ENCODE results near the gene AGPAT3. TPM values are rescaled to one million over a fixed set of nuclear protein-coding genes. Genes with fewer than 3 reads are reported as not detected.

The AGPAT3 gene
- total and polyA plus RNA-seq, 2 donors (not counting 1 experiment from before 2014, with no cell fraction given): 29.4 to 44.9 TPM

DNA sequence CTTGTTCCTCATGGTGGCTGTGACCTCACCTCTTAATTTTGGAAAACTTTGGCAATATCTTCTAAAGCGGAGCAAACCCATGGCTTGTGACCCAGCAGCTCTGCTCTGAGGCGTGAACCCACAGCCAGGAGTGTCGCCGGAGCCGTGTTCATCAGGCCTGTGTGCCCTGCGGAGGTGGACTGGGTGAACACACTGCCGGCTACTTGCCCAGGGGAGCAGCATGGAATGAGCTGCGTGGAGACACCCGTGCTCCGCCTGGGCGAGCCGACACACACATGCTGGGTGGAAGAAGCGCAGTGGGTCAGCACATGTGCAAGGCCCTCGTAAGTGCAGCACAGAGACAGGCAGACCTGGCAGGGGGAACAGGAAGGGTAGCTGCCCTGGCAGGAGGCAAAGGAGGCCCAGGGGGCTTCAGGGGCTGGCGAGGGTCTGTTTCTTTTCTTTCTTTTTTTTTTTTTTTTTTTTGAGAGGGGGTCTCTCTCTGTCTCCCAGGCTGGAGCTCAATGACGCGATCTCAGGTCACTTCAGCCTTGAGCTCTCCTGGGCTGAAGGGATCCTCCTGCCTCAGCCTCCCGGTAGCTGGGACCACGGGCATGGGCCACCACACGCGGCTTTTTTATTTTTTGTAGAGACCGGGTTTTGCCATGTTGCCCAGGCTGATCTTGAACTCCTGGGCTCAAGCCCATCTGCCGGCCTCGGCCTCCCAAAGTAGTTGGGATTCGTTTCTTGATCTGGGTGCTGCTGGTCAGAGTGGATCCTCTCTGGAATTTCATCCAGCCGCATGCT is 41.8 kb downstream of the AGPAT3 start:
- H3K79me2 ChIP-seq (ENCODE audit: control insufficient read depth, insufficient read depth, low read length): peaks cover 13% of the 10 kb centered on the region

GRCh38 chr21:43907751-43908150 is 42.7 kb downstream of the AGPAT3 start:
- Histone ChIP-seq H4K20me1 (ENCODE audit: control insufficient read depth, extremely low read depth, insufficient read depth, low read length) (no peaks in the 10 kb centered on the region), H3K4me2 (ENCODE audit: extremely low read depth, insufficient read depth, low read length) (no peak overlapping the region), H3K27me3 (ENCODE audit: control insufficient read depth, insufficient read depth, low read length) (no peaks in the 10 kb centered on the region), H3K79me2 (ENCODE audit: control insufficient read depth, insufficient read depth, low read length) (peaks cover 16% of the 10 kb centered on the region), H3K4me3 (replicated peaks in 1 of 4; ENCODE audit: control extremely low read depth in 1 of 4, insufficient read depth in 1 of 4, low read depth in 3 of 4, low read length in 4 of 4) (no peak overlapping the region), H3K9me3 (ENCODE audit: control insufficient read depth, insufficient read depth, low read depth, low read length) (no peaks in the 10 kb centered on the region), H3K9ac (ENCODE audit: insufficient read depth, low read length) (no peak overlapping the region), H3K36me3 (ENCODE audit: control insufficient read depth, insufficient read depth, low read length) (peaks cover 2% of the 10 kb centered on the region), H3K4me1 (ENCODE audit: control insufficient read depth, extremely low read depth, insufficient read depth, low read length) (peaks cover 5% of the 10 kb centered on the region), H3K27ac (ENCODE audit: insufficient read depth, low read length) (no peak overlapping the region), H2AFZ (ENCODE audit: low read length) (no peak overlapping the region)
- DNase-seq (ENCODE audit: low read depth in 2 of 2): no peak
- no peak for TF ChIP-seq EZH2 (IDR thresholded peaks at IDR 0.05; ENCODE audit: low read length, missing control alignments)
- TF ChIP-seq, protein P1, sequence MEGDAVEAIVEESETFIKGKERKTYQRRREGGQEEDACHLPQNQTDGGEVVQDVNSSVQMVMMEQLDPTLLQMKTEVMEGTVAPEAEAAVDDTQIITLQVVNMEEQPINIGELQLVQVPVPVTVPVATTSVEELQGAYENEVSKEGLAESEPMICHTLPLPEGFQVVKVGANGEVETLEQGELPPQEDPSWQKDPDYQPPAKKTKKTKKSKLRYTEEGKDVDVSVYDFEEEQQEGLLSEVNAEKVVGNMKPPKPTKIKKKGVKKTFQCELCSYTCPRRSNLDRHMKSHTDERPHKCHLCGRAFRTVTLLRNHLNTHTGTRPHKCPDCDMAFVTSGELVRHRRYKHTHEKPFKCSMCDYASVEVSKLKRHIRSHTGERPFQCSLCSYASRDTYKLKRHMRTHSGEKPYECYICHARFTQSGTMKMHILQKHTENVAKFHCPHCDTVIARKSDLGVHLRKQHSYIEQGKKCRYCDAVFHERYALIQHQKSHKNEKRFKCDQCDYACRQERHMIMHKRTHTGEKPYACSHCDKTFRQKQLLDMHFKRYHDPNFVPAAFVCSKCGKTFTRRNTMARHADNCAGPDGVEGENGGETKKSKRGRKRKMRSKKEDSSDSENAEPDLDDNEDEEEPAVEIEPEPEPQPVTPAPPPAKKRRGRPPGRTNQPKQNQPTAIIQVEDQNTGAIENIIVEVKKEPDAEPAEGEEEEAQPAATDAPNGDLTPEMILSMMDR (conservative IDR thresholded peaks at IDR 0.05 in 1 of 2, IDR thresholded peaks at IDR 0.05 in 1 of 2; ENCODE audit: low read depth in 1 of 2, low read length in 2 of 2): no peak

More for the DNA sequence above, 41.8 kb downstream of the AGPAT3 start:
- H3K9me3 ChIP-seq (ENCODE audit: control insufficient read depth, insufficient read depth, low read depth, low read length): no peaks in the 10 kb centered on the region
- peaks cover 5% of the 10 kb centered on the region for H3K4me1 ChIP-seq (ENCODE audit: control insufficient read depth, extremely low read depth, insufficient read depth, low read length)
- no peak overlapping the region for H3K9ac ChIP-seq (ENCODE audit: insufficient read depth, low read length)
- no peak overlapping the region for H3K27ac ChIP-seq (ENCODE audit: insufficient read depth, low read length)
- TF ChIP-seq, protein P1 (conservative IDR thresholded peaks at IDR 0.05 in 1 of 2, IDR thresholded peaks at IDR 0.05 in 1 of 2; ENCODE audit: low read depth in 1 of 2, low read length in 2 of 2): no peak
- no peaks in the 10 kb centered on the region for H4K20me1 ChIP-seq (ENCODE audit: control insufficient read depth, extremely low read depth, insufficient read depth, low read length)
- peaks cover 2% of the 10 kb centered on the region for H3K36me3 ChIP-seq (ENCODE audit: control insufficient read depth, insufficient read depth, low read length)
- H3K4me3 ChIP-seq (replicated peaks in 1 of 4; ENCODE audit: control extremely low read depth in 1 of 4, insufficient read depth in 1 of 4, low read depth in 3 of 4, low read length in 4 of 4): no peak overlapping the region
- H3K27me3 ChIP-seq (ENCODE audit: control insufficient read depth, insufficient read depth, low read length): no peaks in the 10 kb centered on the region
- H3K4me2 ChIP-seq (ENCODE audit: extremely low read depth, insufficient read depth, low read length): no peak overlapping the region
- no peak overlapping the region for H2AFZ ChIP-seq (ENCODE audit: low read length)
- no peak for DNase-seq (ENCODE audit: low read depth in 2 of 2)

DNA sequence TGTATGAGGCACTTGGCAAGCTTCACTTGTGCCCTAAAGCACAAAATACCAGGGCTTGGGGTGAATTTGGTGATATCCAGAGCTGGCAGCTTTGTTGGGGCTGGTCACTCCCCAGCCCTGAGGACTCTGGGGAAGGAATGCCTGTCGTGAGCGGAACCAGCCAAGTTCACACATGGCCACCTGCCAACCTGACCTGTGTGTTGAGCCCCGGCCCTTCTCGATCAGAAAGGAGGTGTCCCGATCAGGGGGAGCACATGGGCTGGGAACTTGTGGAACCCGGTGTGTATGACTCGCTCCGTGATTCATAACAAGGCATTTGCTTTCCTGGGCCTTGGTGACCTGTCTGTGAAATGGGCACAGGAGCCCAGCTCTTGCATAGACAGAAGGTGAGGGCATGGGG is 43.1 kb downstream of the AGPAT3 start:
- Histone ChIP-seq H3K79me2 (ENCODE audit: control insufficient read depth, insufficient read depth, low read length) (peaks cover 16% of the 10 kb centered on the region), H3K27ac (ENCODE audit: insufficient read depth, low read length) (no peak overlapping the region), H3K4me2 (ENCODE audit: extremely low read depth, insufficient read depth, low read length) (no peak overlapping the region), H3K4me1 (ENCODE audit: control insufficient read depth, extremely low read depth, insufficient read depth, low read length) (peaks cover 5% of the 10 kb centered on the region), H2AFZ (ENCODE audit: low read length) (no peak overlapping the region), H3K9ac (ENCODE audit: insufficient read depth, low read length) (no peak overlapping the region), H3K36me3 (ENCODE audit: control insufficient read depth, insufficient read depth, low read length) (peaks cover 2% of the 10 kb centered on the region), H3K4me3 (replicated peaks in 1 of 4; ENCODE audit: control extremely low read depth in 1 of 4, insufficient read depth in 1 of 4, low read depth in 3 of 4, low read length in 4 of 4) (no peak overlapping the region), H3K27me3 (ENCODE audit: control insufficient read depth, insufficient read depth, low read length) (no peaks in the 10 kb centered on the region), H3K9me3 (ENCODE audit: control insufficient read depth, insufficient read depth, low read depth, low read length) (no peaks in the 10 kb centered on the region), H4K20me1 (ENCODE audit: control insufficient read depth, extremely low read depth, insufficient read depth, low read length) (no peaks in the 10 kb centered on the region)
- TF ChIP-seq EZH2 (IDR thresholded peaks at IDR 0.05; ENCODE audit: low read length, missing control alignments): no peak
- TF ChIP-seq, protein P1 (conservative IDR thresholded peaks at IDR 0.05 in 1 of 2, IDR thresholded peaks at IDR 0.05 in 1 of 2; ENCODE audit: low read depth in 1 of 2, low read length in 2 of 2): no peak
- no peak for DNase-seq (ENCODE audit: low read depth in 2 of 2)
